ENCODE data around the gene ATOSA.

DNA sequence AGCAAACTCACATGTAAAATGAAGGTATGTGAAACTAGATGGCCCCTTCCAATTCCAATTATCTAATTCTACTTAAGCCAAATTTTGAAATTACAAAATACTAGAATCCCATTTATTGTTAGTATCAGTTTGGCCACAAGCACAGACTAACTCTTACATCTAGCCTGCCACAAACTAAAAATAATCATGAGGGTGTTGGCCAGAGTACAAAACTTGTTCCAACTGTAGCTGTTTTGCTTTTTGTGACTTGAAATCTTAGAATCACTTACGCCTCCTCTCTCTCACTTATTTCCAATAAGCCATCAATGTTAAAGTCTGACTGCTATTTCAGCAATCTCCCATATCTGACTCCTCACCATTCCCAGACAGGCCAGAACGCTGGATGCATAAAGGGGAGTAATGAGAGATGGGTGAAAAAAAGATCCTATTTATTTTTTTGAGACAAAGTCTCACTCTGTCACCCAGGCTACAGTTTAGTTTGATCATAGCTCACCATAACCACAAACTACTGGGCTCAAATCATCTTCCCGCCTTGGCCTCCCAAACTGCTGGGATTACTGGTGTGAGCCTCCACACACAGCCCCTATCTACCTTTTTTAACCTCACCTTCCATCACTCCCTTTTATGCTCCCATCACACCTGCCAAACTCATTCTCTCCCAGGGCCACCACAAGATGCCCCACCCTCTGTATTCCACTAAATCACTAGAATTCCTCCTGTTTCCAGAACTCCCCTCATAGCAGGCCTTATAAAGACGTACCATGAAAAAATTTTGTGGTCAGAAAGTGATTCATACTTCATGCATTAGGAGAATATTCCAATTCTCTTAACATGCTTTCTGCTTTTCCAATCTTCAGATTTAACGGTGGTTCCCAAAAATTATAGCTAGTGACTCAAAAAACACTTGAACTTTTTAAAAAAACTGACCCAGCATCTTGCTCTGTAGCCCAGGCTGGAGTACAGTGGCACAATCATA is 36.5 kb downstream of the ATOSA start:
- TF ChIP-seq YY1 (IDR thresholded peaks at IDR 0.05; ENCODE audit: low read depth) (no peak), TAF1 (IDR thresholded peaks at IDR 0.05; ENCODE audit: low read depth) (no peak), TEAD4 (IDR thresholded peaks at IDR 0.05) (no peak), NFIC (IDR thresholded peaks at IDR 0.05) (no peak), EP300 (IDR thresholded peaks at IDR 0.05; ENCODE audit: borderline replicate concordance) (no peak), EGR1 (IDR thresholded peaks at IDR 0.05) (no peak), RAD21 (IDR thresholded peaks at IDR 0.05; ENCODE audit: low read depth) (no peak), CEBPB (IDR thresholded peaks at IDR 0.05) (no peak), TCF12 (IDR thresholded peaks at IDR 0.05; ENCODE audit: low read depth) (no peak)
- TF ChIP-seq, protein P1, sequence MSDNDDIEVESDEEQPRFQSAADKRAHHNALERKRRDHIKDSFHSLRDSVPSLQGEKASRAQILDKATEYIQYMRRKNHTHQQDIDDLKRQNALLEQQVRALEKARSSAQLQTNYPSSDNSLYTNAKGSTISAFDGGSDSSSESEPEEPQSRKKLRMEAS (IDR thresholded peaks at IDR 0.05) = no peak
- TF ChIP-seq, protein P2, sequence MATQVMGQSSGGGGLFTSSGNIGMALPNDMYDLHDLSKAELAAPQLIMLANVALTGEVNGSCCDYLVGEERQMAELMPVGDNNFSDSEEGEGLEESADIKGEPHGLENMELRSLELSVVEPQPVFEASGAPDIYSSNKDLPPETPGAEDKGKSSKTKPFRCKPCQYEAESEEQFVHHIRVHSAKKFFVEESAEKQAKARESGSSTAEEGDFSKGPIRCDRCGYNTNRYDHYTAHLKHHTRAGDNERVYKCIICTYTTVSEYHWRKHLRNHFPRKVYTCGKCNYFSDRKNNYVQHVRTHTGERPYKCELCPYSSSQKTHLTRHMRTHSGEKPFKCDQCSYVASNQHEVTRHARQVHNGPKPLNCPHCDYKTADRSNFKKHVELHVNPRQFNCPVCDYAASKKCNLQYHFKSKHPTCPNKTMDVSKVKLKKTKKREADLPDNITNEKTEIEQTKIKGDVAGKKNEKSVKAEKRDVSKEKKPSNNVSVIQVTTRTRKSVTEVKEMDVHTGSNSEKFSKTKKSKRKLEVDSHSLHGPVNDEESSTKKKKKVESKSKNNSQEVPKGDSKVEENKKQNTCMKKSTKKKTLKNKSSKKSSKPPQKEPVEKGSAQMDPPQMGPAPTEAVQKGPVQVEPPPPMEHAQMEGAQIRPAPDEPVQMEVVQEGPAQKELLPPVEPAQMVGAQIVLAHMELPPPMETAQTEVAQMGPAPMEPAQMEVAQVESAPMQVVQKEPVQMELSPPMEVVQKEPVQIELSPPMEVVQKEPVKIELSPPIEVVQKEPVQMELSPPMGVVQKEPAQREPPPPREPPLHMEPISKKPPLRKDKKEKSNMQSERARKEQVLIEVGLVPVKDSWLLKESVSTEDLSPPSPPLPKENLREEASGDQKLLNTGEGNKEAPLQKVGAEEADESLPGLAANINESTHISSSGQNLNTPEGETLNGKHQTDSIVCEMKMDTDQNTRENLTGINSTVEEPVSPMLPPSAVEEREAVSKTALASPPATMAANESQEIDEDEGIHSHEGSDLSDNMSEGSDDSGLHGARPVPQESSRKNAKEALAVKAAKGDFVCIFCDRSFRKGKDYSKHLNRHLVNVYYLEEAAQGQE (IDR thresholded peaks at IDR 0.05; ENCODE audit: low read depth) = no peak
